Pancreas (tissue), 10 donors: Measurements from ENCODE around the gene AGPAT2. TPM values are rescaled to one million over a fixed set of nuclear protein-coding genes. Genes with fewer than 3 reads are reported as not detected.
A peak's percentile ranks its signal among the peaks of the same experiment; 100 is the strongest.

Experiments used
- ATAC-seq, 4 donors: fragments of 200-7000 bp; cut with Tn5 transposase; one replicate each; pipeline versions ENCODE4 v1.8.0 to v1.9.1; 2020; ENCODE audit warnings: mild to moderate bottlenecking in 4 of 4, moderate library complexity in 4 of 4
- DNase-seq, 6 donors: peaks; one replicate each; pipeline ENCODE4 v3.0.0-alpha.2; 2020
- FAIRE-seq: peaks from 2 replicates; lab custom pipeline; 2012; peaks lifted over from hg19 to GRCh38; lab: Jason Lieb, UNC
- H3K27ac ChIP-seq, 4 donors: fragments of 200-600 bp; sonication (generic); 1 replicate in 3 of 4; 2 replicates in 1 of 4; pipeline versions ENCODE4 v1.5.0 to v1.8.0; 2020
- H3K27me3 ChIP-seq, 4 donors: fragments of 200-600 bp; one replicate each; pipeline ENCODE4 v1.8.0; 2021
- H3K36me3 ChIP-seq, 3 donors: fragments of 200-600 bp; sonication (generic) in 1 of 3; one replicate each; pipeline versions ENCODE4 v1.5.0 to v1.8.0; 2020 to 2021
- H3K4me1 ChIP-seq, 3 donors: fragments of 200-600 bp; one replicate each; pipeline ENCODE4 v1.8.0; 2021
- H3K4me3 ChIP-seq, 4 donors: fragments of 200-600 bp; sonication (generic) in 2 of 4; one replicate each; pipeline versions ENCODE4 v1.5.0 to v1.8.0; 2020 to 2021
- H3K9me3 ChIP-seq, 4 donors: fragments of 200-600 bp; one replicate each; pipeline ENCODE4 v1.8.0; 2021
- CTCF ChIP-seq, 4 donors: fragments of 200-600 bp; sonication (generic) in 3 of 4; IDR thresholded peaks; one replicate each; pipeline versions ENCODE4 v1.5.0 to v1.8.0; 2021; ENCODE audit warnings: antibody characterized with exemption in 4 of 4
- WGBS, 2 donors: extraction: QIAGEN DNeasy Blood & Tissue Kit; methylation state at CpG; one replicate each; pipeline ENCODE4 v1.1.7; 2013; 5-methylcytosine and 5-hydroxymethylcytosine counted together
- intact Hi-C, 3 donors: fragments of 100-400 bp; cut with DNase I; formaldehyde crosslinking; loops; one replicate each; pipeline versions ENCODE4 v1.11.1 to v1.14.2; 2022
- polyA plus RNA-seq, 2 donors: library from polyadenylated mRNA; stranded (reverse); fragments of 200-250 nt; gene quantifications; one replicate each; pipeline ENCODE4 v1.2.3, GENCODE V29; 2013
- total RNA-seq, 6 donors: library from RNA; stranded (reverse); fragmentation: NEBNext Ultra II Directional in 4 of 6; extraction: Animal tissue kit (Norgen Biotek cat#: 25700) in 4 of 6; gene quantifications; one replicate each; pipeline versions ENCODE4 v1.2.1 to v1.2.4, GENCODE V29; 2021 to 2023
- donor health status: healthy with polysubstance abuse.
- donor health status: DM: no; HTN: no; CAD: no; lungs with moderate emphysema.
- donor health status: DM: no; HTN: no; CAD: no.
- donor health status: control.
- donor health status: control.
- donor health status: Bipolar disorder and iron deficiency.
- donor health status: DM: yes; HTN: yes; CAD: no.
- donor health status: DM: no; HTN: no; CAD: no.
- donor health status: DM: no; HTN: no; CAD: no.
- donor health status: DM: yes; HTN: yes; CAD: no.

AGPAT2 gene
- total and polyA plus RNA-seq, 8 donors = 57.0 to 158 (median 82.7) TPM

GRCh38 chr9:136684339-136684738 lies 2.9 kb downstream of the AGPAT2 start:
- no peak for TF ChIP-seq CTCF (IDR thresholded peaks at IDR 0.05)
- intact Hi-C loops = no loop called here
- peaks cover 15 to 35% (median 25%) of the 10 kb centered on the region in 3 donors for H3K4me1 ChIP-seq
- no peaks in the 10 kb centered on the region for H3K9me3 ChIP-seq
- H3K4me3 ChIP-seq = no peak overlapping the region
- no peak overlapping the region for H3K27ac ChIP-seq
- no peaks in the 10 kb centered on the region for H3K36me3 ChIP-seq
- no peak for FAIRE-seq
- DNase-seq = peak in 1 of 6 donors; percentile 54
- ATAC-seq = no peak
- H3K27me3 ChIP-seq = no peaks in the 10 kb centered on the region
- 71 to 77% methylated on average over 12 to 15 of the region's 15 CpGs for WGBS, 2 donors

GRCh38 chr9:136683755-136684154 lies 3.5 kb downstream of the AGPAT2 start:
- no peaks in the 10 kb centered on the region for H3K36me3 ChIP-seq
- 68 to 76% methylated on average over 14 of the region's 14 CpGs for WGBS, 2 donors
- DNase-seq = peak in 2 of 6 donors; percentile 18 to 29
- no peaks in the 10 kb centered on the region for H3K9me3 ChIP-seq
- no peak overlapping the region for H3K27ac ChIP-seq
- no peak for ATAC-seq
- intact Hi-C loops = no loop called here
- FAIRE-seq = no peak
- no peak overlapping the region for H3K4me3 ChIP-seq
- no peak for TF ChIP-seq CTCF (IDR thresholded peaks at IDR 0.05)
- no peaks in the 10 kb centered on the region for H3K27me3 ChIP-seq
- H3K4me1 ChIP-seq = peaks cover 15 to 29% (median 23%) of the 10 kb centered on the region in 3 donors

- Histone ChIP-seq H3K9me3 (no peaks in the 10 kb centered on the region), H3K36me3 (no peaks in the 10 kb centered on the region), H3K27ac (no peak overlapping the region), H3K4me3 (no peak overlapping the region), H3K4me1 (peaks cover 11 to 24% (median 23%) of the 10 kb centered on the region in 3 donors), H3K27me3 (no peaks in the 10 kb centered on the region)
- ATAC-seq (no peak), FAIRE-seq (no peak), DNase-seq (peak in 2 of 6 donors; percentile 12 to 35)
- intact Hi-C loops = no loop called here
- 87 to 91% methylated on average over 16 of the region's 16 CpGs for WGBS, 2 donors
- no peak for TF ChIP-seq CTCF (IDR thresholded peaks at IDR 0.05)
These were observed 4.0 kb downstream of the AGPAT2 start for GRCh38 chr9:136683173-136683745.

- intact Hi-C loops = no loop called here
- no peak overlapping the region for H3K27ac ChIP-seq
- WGBS, 2 donors = 69 to 75% methylated on average over 7 to 10 of the region's 10 CpGs
- no peak for FAIRE-seq
- no peaks in the 10 kb centered on the region for H3K27me3 ChIP-seq
- H3K36me3 ChIP-seq = no peaks in the 10 kb centered on the region
- no peaks in the 10 kb centered on the region for H3K9me3 ChIP-seq
- no peak for DNase-seq
- no peak overlapping the region for H3K4me3 ChIP-seq
- TF ChIP-seq CTCF (IDR thresholded peaks at IDR 0.05) = no peak
- ATAC-seq = no peak
- peaks cover 6 to 19% (median 17%) of the 10 kb centered on the region in 3 donors for H3K4me1 ChIP-seq
These were observed 4.5 kb downstream of the AGPAT2 start for GRCh38 chr9:136682710-136683109.

GRCh38 chr9:136681945-136682699 lies 5.1 kb downstream of the AGPAT2 start:
- peak in 1 of 6 donors; percentile 48 for DNase-seq
- Histone ChIP-seq H3K9me3 (no peaks in the 10 kb centered on the region), H3K36me3 (peaks cover 0 to under 1% (median 0%) of the 10 kb centered on the region in 3 donors), H3K27me3 (no peaks in the 10 kb centered on the region), H3K4me3 (no peak overlapping the region), H3K27ac (no peak overlapping the region), H3K4me1 (peaks cover 5 to 19% (median 16%) of the 10 kb centered on the region in 3 donors)
- WGBS, 2 donors = 80% methylated on average over 15 to 20 of the region's 20 CpGs
- no peak for ATAC-seq
- no peak for FAIRE-seq
- intact Hi-C loops = no loop called here
- TF ChIP-seq CTCF (IDR thresholded peaks at IDR 0.05) = no peak
